ENCODE data around the gene HAUS7. TPM values are rescaled to one million over a fixed set of nuclear protein-coding genes. Genes with fewer than 3 reads are reported as not detected.

Gene HAUS7
- total and polyA plus RNA-seq, 2 experiments from 2014 or later, result 59.8 to 77.9 TPM

- Histone ChIP-seq H3K27ac (ENCODE audit: low read depth) (no peak overlapping the region), H3K27me3 (ENCODE audit: insufficient read depth) (no peaks in the 10 kb centered on the region), H3K4me2 (no peak overlapping the region), H3K4me1 (ENCODE audit: insufficient read depth) (no peaks in the 10 kb centered on the region), H3K9me2 (ENCODE audit: insufficient read depth) (no peaks in the 10 kb centered on the region), H3F3A (replicated peaks; ENCODE audit: low read depth) (no peaks in the 10 kb centered on the region), H3K4me3 (no peak overlapping the region), H4K20me1 (replicated peaks; ENCODE audit: insufficient read depth) (no peaks in the 10 kb centered on the region), H3K79me2 (replicated peaks; ENCODE audit: insufficient read depth) (no peaks in the 10 kb centered on the region), H3K36me3 (ENCODE audit: insufficient read depth) (no peaks in the 10 kb centered on the region), H2AFZ (no peak overlapping the region)
- no peaks in the 10 kb centered on the region for H3K9me3 Mint-ChIP-seq
- DNase-seq (ENCODE audit: low spot score) (no peak), ATAC-seq (no peak)
- H3K27me3 Mint-ChIP-seq (ENCODE audit: insufficient read depth, low read depth, poor library complexity), result peaks cover 4% of the 10 kb centered on the region
- TF ChIP-seq STAT1 (IDR thresholded peaks at IDR 0.05; ENCODE audit: unreplicated experiment), result no peak
- no peak for TF ChIP-seq ZNF331 (CRISPR knock-in tag; IDR thresholded peaks at IDR 0.05; ENCODE audit: low read depth)
- TF ChIP-seq POLR2AphosphoS5 (IDR thresholded peaks at IDR 0.05; ENCODE audit: low read depth), result no peak
- TF ChIP-seq ETS1 (IDR thresholded peaks at IDR 0.05), result no peak
- TF ChIP-seq NANOG (IDR thresholded peaks at IDR 0.05; ENCODE audit: borderline replicate concordance), result no peak
- TF ChIP-seq CTCF (conservative IDR thresholded peaks at IDR 0.05; ENCODE audit: low read depth in 2 of 2), result no peak
- no peak for TF ChIP-seq JUNB (IDR thresholded peaks at IDR 0.05; ENCODE audit: unreplicated experiment)
- no peak for TF ChIP-seq CREB1 (CRISPR knock-in tag; IDR thresholded peaks at IDR 0.05; ENCODE audit: low read depth)
- TF ChIP-seq EZH2 (IDR thresholded peaks at IDR 0.05; ENCODE audit: low read depth, unreplicated experiment), result no peak
- no peak for TF ChIP-seq ZNF462 (CRISPR knock-in tag; IDR thresholded peaks at IDR 0.05)
- TF ChIP-seq ZNF114 (CRISPR knock-in tag; IDR thresholded peaks at IDR 0.05), result no peak
- TF ChIP-seq REST (IDR thresholded peaks at IDR 0.05; ENCODE audit: unreplicated experiment), result no peak
- TF ChIP-seq EZH2phosphoT487 (IDR thresholded peaks at IDR 0.05; ENCODE audit: unreplicated experiment), result no peak
- H3K27ac Mint-ChIP-seq, result no peak overlapping the region
- no peaks in the 10 kb centered on the region for H3K4me1 Mint-ChIP-seq
- H3K36me3 Mint-ChIP-seq (ENCODE audit: low read depth), result no peaks in the 10 kb centered on the region
- no peak overlapping the region for H3K4me3 Mint-ChIP-seq
Observed at GRCh38 chrX:153499876-153500275, 29.5 kb upstream of the HAUS7 start.

Measured in GM23338 (cell line).